Osteoblast (primary cell): ENCODE data around the gene TSPYL4. TPM values are rescaled to one million over a fixed set of nuclear protein-coding genes. Genes with fewer than 3 reads are reported as not detected.

Experiments
- DNase-seq: peaks from one replicate; pipeline ENCODE4 v3.0.0; 2011; ENCODE audit warnings: low spot score, mixed read lengths; ENCODE audit not compliant: insufficient read length; ENCODE audit errors: missing footprints
- H2AFZ ChIP-seq: 2 replicates; pipeline ENCODE4 v1.6.0; 2011; ENCODE audit warnings: mild to moderate bottlenecking, low read length
- H3K27ac ChIP-seq: 2 replicates; pipeline ENCODE4 v1.5.1; 2011; ENCODE audit warnings: mild to moderate bottlenecking, low read depth, low read length, moderate library complexity
- H3K27me3 ChIP-seq: 2 replicates; pipeline ENCODE4 v1.6.0; 2012; ENCODE audit warnings: mild to moderate bottlenecking, control low read depth, inconsistent platforms, low read length, moderate library complexity; ENCODE audit not compliant: insufficient read depth
- H3K36me3 ChIP-seq: 2 replicates; pipeline ENCODE4 v1.5.1; 2011; ENCODE audit warnings: mild to moderate bottlenecking, low read length, control low read depth, moderate library complexity; ENCODE audit not compliant: insufficient read depth
- H3K4me1 ChIP-seq: 2 replicates; pipeline ENCODE4 v1.5.1; 2011; ENCODE audit warnings: mild to moderate bottlenecking, low read length, control low read depth, moderate library complexity; ENCODE audit not compliant: insufficient read depth
- H3K4me2 ChIP-seq: 2 replicates; pipeline ENCODE4 v1.6.0; 2011; ENCODE audit warnings: mild to moderate bottlenecking, low read length; ENCODE audit not compliant: insufficient read depth
- H3K4me3 ChIP-seq: fragments of 200-600 bp; sonication (generic); 3 replicates; pipeline ENCODE4 v1.5.1; 2012; ENCODE audit warnings: mild to moderate bottlenecking, low read length, inconsistent platforms; ENCODE audit not compliant: insufficient read depth
- H3K79me2 ChIP-seq: 2 replicates; pipeline ENCODE4 v1.6.0; 2012; ENCODE audit warnings: mild to moderate bottlenecking, low read length, control low read depth, inconsistent platforms; ENCODE audit not compliant: insufficient read depth
- H3K9me3 ChIP-seq: 2 replicates; pipeline ENCODE4 v1.5.1; 2011; ENCODE audit warnings: low read depth, low read length, control low read depth
- H4K20me1 ChIP-seq: 2 replicates; pipeline ENCODE4 v1.6.0; 2012; ENCODE audit warnings: mild to moderate bottlenecking, low read length, control low read depth; ENCODE audit not compliant: insufficient read depth
- CTCF ChIP-seq: IDR thresholded peaks from 2 replicates; pipeline ENCODE4 v1.5.1; 2011; ENCODE audit warnings: mild to moderate bottlenecking, low read depth, low read length, moderate library complexity; ENCODE audit errors: extremely low read depth
- total RNA-seq: library from RNA; depleted of rRNA; stranded (reverse); fragments of >200 nt; gene quantifications from 2 replicates; pipeline ENCODE4 v1.2.3, GENCODE V29; 2012

Gene TSPYL4
- total RNA-seq, 1 donor, result 24.6 TPM

DNA sequence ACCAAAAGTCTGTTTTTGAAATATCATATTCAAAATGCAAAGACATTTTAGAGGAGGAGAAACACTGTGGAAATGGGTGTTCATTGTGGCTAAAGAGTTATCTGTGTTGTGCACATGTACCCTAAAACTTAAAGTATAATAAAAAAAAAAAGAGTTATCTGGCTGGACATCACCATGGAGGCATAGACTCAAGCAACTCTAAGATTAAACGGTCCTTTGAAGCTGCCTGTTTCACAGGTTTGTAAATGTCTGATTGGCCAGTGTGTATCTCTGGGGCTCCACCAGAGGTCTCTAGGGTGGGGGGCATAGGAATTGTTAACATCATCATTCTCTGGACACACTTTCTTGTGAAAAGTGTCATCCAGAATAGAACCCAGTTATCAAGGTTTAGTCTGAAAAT, 39.2 kb downstream of the TSPYL4 start:
- H3K4me1 ChIP-seq, result peaks cover 24% of the 10 kb centered on the region
- H3K79me2 ChIP-seq, result no peaks in the 10 kb centered on the region
- no peak overlapping the region for H3K4me3 ChIP-seq
- TF ChIP-seq CTCF, result no peak
- H2AFZ ChIP-seq, result no peak overlapping the region
- no peaks in the 10 kb centered on the region for H4K20me1 ChIP-seq
- peak overlapping the region; percentile 59 for H3K27ac ChIP-seq
- no peak overlapping the region for H3K4me2 ChIP-seq
- no peaks in the 10 kb centered on the region for H3K36me3 ChIP-seq
- H3K27me3 ChIP-seq, result no peaks in the 10 kb centered on the region
- no peaks in the 10 kb centered on the region for H3K9me3 ChIP-seq
- no peak for DNase-seq

- Histone ChIP-seq H3K27ac (no peak overlapping the region), H4K20me1 (no peaks in the 10 kb centered on the region), H3K4me3 (no peak overlapping the region), H3K4me1 (peaks cover 27% of the 10 kb centered on the region), H3K4me2 (peak overlapping the region; percentile 31), H3K27me3 (no peaks in the 10 kb centered on the region), H3K36me3 (no peaks in the 10 kb centered on the region), H3K9me3 (no peaks in the 10 kb centered on the region), H3K79me2 (no peaks in the 10 kb centered on the region), H2AFZ (no peak overlapping the region)
- no peak for DNase-seq
- no peak for TF ChIP-seq CTCF
Observed at GRCh38 chr6:116210750-116211425, 43.0 kb downstream of the TSPYL4 start.

DNA sequence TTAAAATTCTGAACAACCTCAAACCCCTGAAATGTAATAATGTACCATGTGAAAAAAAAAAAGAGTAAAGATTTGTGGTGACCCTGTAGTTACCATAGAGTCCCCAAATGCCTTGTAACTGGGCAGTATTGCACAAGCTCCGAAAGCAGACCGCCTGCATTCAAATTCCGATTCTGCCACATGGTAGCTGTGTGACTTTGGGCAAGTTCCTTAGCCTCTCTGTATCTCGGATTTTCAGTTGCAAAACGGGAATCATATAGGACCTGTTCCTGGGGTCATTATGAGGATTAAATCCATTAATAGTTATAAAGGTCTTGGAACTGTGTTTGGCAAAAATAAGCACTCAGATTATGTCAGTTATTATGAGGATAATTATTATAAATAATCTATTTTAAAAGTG, 43.6 kb downstream of the TSPYL4 start:
- Histone ChIP-seq H3K27me3 (no peaks in the 10 kb centered on the region), H3K4me1 (peaks cover 25% of the 10 kb centered on the region), H3K9me3 (no peaks in the 10 kb centered on the region), H3K79me2 (no peaks in the 10 kb centered on the region), H4K20me1 (no peaks in the 10 kb centered on the region), H3K4me3 (no peak overlapping the region), H2AFZ (no peak overlapping the region), H3K36me3 (no peaks in the 10 kb centered on the region), H3K4me2 (no peak overlapping the region), H3K27ac (no peak overlapping the region)
- no peak for DNase-seq
- no peak for TF ChIP-seq CTCF

DNA sequence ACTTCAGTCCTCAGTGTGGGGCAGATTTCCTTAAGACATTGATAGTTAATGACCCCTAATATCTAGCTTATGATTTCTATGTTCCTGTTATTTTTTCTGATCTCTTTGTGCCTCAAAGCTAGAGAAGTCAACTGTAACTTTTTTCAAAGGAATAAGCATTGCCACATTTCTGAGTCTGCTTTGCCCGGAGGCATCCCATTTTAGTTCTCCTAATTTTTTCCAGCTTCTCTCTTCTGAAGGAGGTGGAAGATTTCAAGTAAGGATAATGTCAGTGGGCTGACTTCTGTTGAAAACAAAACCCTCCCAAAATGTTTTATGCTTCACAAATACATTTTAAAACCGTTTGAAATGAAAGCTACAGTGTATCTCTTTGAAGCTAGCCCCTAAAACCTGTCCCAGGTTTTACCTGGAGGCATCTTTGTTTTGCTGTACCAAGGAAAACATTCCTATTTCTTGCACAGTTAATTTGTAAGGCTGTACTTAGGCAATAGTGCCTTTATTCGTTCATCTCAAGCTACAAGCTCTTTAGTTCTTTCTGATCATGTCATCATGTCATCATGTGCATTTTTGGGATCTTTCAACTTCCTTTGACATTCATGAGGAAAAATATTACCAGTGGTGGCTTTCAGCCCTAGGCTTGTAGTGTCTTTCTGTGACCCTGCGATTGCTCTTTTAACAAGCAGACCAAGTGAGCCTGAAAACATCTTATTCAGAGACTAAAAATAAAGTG, 45.7 kb downstream of the TSPYL4 start:
- Histone ChIP-seq H3K4me2 (no peak overlapping the region), H3K27ac (no peak overlapping the region), H3K27me3 (no peaks in the 10 kb centered on the region), H3K4me1 (peaks cover 20% of the 10 kb centered on the region), H3K9me3 (no peaks in the 10 kb centered on the region), H4K20me1 (no peaks in the 10 kb centered on the region), H2AFZ (no peak overlapping the region), H3K79me2 (no peaks in the 10 kb centered on the region), H3K4me3 (no peak overlapping the region), H3K36me3 (no peaks in the 10 kb centered on the region)
- no peak for DNase-seq
- TF ChIP-seq CTCF, result no peak
